GM12878 (cell line): ENCODE results near the gene KIAA0930. TPM values are rescaled to one million over a fixed set of nuclear protein-coding genes. Genes with fewer than 3 reads are reported as not detected.

Source experiments
- ATAC-seq: fragments of 200-7000 bp; cut with Tn5 transposase; 3 replicates; pipeline ENCODE4 v1.9.1; 2020; ENCODE audit warnings: mild to moderate bottlenecking, moderate library complexity
- BruUV-seq: library from RNA; stranded (reverse); fragments of 400-500 nt; replicated peaks from 2 replicates; lab custom pipeline; 2021; lab: Mats Ljungman, UMichigan
- CTCF ChIA-PET: fragments of 300-600 bp; sonication (Branson Sonifier 250); formaldehyde crosslinking; extraction: SDS; loops from one replicate; lab custom pipeline; 2021; ENCODE audit warnings: inconsistent platforms; lab: Yijun Ruan, JAX
- POLR2A ChIA-PET: fragments of 350-600 bp; formaldehyde crosslinking; extraction: SDS; loops from one replicate; lab custom pipeline; 2021; ENCODE audit warnings: inconsistent platforms; lab: Charles Lee
- RAD21 ChIA-PET: fragments of 300-600 bp; sonication (Branson Sonifier 250); formaldehyde crosslinking; loops from one replicate; lab custom pipeline; 2023; ENCODE audit warnings: antibody characterized with exemption; ENCODE audit not compliant: unreplicated experiment; lab: Charles Lee
- SMC1A ChIA-PET: fragments of 300-600 bp; sonication (Branson Sonifier 250); formaldehyde crosslinking; loops from one replicate; lab custom pipeline; 2023; ENCODE audit not compliant: unreplicated experiment, uncharacterized antibody; lab: Charles Lee
- DNase-seq: peaks from one replicate; pipeline ENCODE4 v3.0.0-alpha.2; 2011; ENCODE audit warnings: low read depth, low spot score
- FAIRE-seq: peaks from 3 replicates; lab custom pipeline; 2011; peaks lifted over from hg19 to GRCh38; lab: Jason Lieb, UNC
- H2AFZ ChIP-seq: 2 replicates; pipeline ENCODE4 v1.6.0; 2011; ENCODE audit warnings: low read depth, low read length, control low read depth; ENCODE audit not compliant: control insufficient read depth
- H3K27ac ChIP-seq: 2 replicates; pipeline ENCODE4 v1.5.1; 2011; ENCODE audit warnings: control low read depth; ENCODE audit not compliant: control insufficient read depth, insufficient read depth
- H3K27me3 ChIP-seq, 2 experiments: replicated peaks in 1 of 2; 2 replicates each; pipeline versions ENCODE4 v1.6.0 to v1.6.1; 2011; ENCODE audit warnings: low read length in 1 of 2; ENCODE audit not compliant: control insufficient read depth in 2 of 2, insufficient read depth in 2 of 2
- H3K36me3 ChIP-seq, 2 experiments: 2 replicates each; pipeline ENCODE4 v1.5.1; 2011; ENCODE audit warnings: low read length in 1 of 2; ENCODE audit not compliant: control insufficient read depth in 2 of 2, insufficient read depth in 2 of 2
- H3K4me1 ChIP-seq: 2 replicates; pipeline ENCODE4 v1.6.1; 2011; ENCODE audit warnings: mild to moderate bottlenecking, low read length, moderate library complexity, mixed read lengths; ENCODE audit not compliant: control insufficient read depth, insufficient read depth
- H3K4me2 ChIP-seq: 2 replicates; pipeline ENCODE4 v1.6.0; 2011; ENCODE audit warnings: control low read depth; ENCODE audit not compliant: control insufficient read depth, insufficient read depth
- H3K4me3 ChIP-seq: fragments of 200-600 bp; sonication (generic); 2 replicates; pipeline ENCODE4 v1.5.1; 2016
- H3K79me2 ChIP-seq: 2 replicates; pipeline ENCODE4 v1.6.0; 2011; ENCODE audit warnings: low read length; ENCODE audit not compliant: control insufficient read depth, insufficient read depth
- H3K9ac ChIP-seq: 2 replicates; pipeline ENCODE4 v1.8.0; 2011; ENCODE audit warnings: low read length, control low read depth, mixed read lengths; ENCODE audit not compliant: control insufficient read depth, insufficient read depth
- H3K9me3 ChIP-seq: replicated peaks from 3 replicates; pipeline ENCODE4 v1.5.1; 2011; ENCODE audit warnings: mild to moderate bottlenecking, low read length; ENCODE audit not compliant: control insufficient read depth, insufficient read depth
- H4K20me1 ChIP-seq: 2 replicates; pipeline ENCODE4 v1.6.0; 2011; ENCODE audit not compliant: control insufficient read depth, insufficient read depth
- BCL3 ChIP-seq: IDR thresholded peaks from 2 replicates; pipeline ENCODE4 v1.6.1; 2011; ENCODE audit warnings: borderline replicate concordance, low read depth, mild to moderate bottlenecking, moderate library complexity, low read length; ENCODE audit not compliant: insufficient read depth, poor library complexity, severe bottlenecking
- BHLHE40 ChIP-seq, 2 experiments: fragments of 450-650 bp in 1 of 2; IDR thresholded peaks; 2 replicates each; pipeline ENCODE4 v1.6.1; 2011 to 2017; ENCODE audit warnings: low read depth in 2 of 2, borderline replicate concordance in 1 of 2, improper control_type of control experiment in 1 of 2, low read length in 1 of 2, mild to moderate bottlenecking in 1 of 2
- RAD51 ChIP-seq: fragments of 450-650 bp; IDR thresholded peaks from 2 replicates; pipeline ENCODE4 v1.6.1; 2016; ENCODE audit warnings: moderate library complexity, mild to moderate bottlenecking, inconsistent platforms
- WGBS: methylation state at CpG from one replicate; pipeline ENCODE4 v1.1.6; 2016; ENCODE audit warnings: low lambda C conversion rate; ENCODE audit not compliant: insufficient replicate concordance, insufficient coverage; ENCODE audit errors: missing lambda C conversion rate; 5-methylcytosine and 5-hydroxymethylcytosine counted together
- in situ Hi-C: fragments of 300-500 bp; cut with MboI; formaldehyde crosslinking; loops from 9 replicates; pipeline ENCODE4 v1.14.3; 2018; ENCODE audit warnings: mixed read lengths
- intact Hi-C: fragments of 100-400 bp; cut with micrococcal nuclease; formaldehyde crosslinking; loops from one replicate; pipeline ENCODE4 v1.14.2; 2022; ENCODE audit not compliant: unreplicated experiment
- polyA plus RNA-seq, 11 experiments: library from polyadenylated mRNA; depleted of rRNA in 4 of 11; unstranded in 6 of 11; stranded (reverse) in 5 of 11; fragments of >200 nt; fragmentation: Nextera tagmentation in 4 of 11; fragmentation: Illumina TruSeq in 1 of 11; extraction: Ambion mirVana in 4 of 11; extraction: Trizol in 1 of 11; gene quantifications; 1 replicate in 1 of 11; 2 replicates in 10 of 11; pipeline versions ENCODE4 v1.2.1 to v1.2.3, GENCODE V29; 2011 to 2016; ENCODE audit warnings: inconsistent platforms in 2 of 11, missing spikeins in 2 of 11, low read depth in 1 of 11
- total RNA-seq, 4 experiments: library from RNA; depleted of rRNA in 3 of 4; stranded (reverse); fragments of >200 nt in 3 of 4; fragmentation: Illumina TruSeq in 1 of 4; extraction: Trizol in 1 of 4; gene quantifications; 2 replicates each; pipeline versions ENCODE4 v1.2.1 to v1.2.3, GENCODE V29; 2013 to 2021

KIAA0930 gene
- total and polyA plus RNA-seq, 10 of the 15 experiments (the other 5 are each of a cell fraction or from before 2014, with no cell fraction given): 3.6 to 125 (median 46.3) TPM

GRCh38 chr22:45169591-45170466 lies 70.9 kb downstream of the KIAA0930 start:
- H3K36me3 ChIP-seq: peaks cover 11 to 43% of the 10 kb centered on the region in 2 experiments
- no peak overlapping the region for H2AFZ ChIP-seq
- FAIRE-seq (no peak), DNase-seq (no peak), ATAC-seq (no peak)
- ChIA-PET SMC1A (no interaction called here), CTCF (interaction anchor here (0.7 to 1.2 kb wide), 2 partner anchors 65 to 94 kb away, joined by 3 to 5 read pairs; no protein-coding TSS in a partner anchor), RAD21 (no interaction called here), POLR2A (no interaction called here)
- H3K9me3 ChIP-seq: no peaks in the 10 kb centered on the region
- H3K27me3 ChIP-seq: no peaks in the 10 kb centered on the region
- no peak overlapping the region for H3K4me2 ChIP-seq
- BruUV-seq: no TSS peak
- no peak overlapping the region for H3K9ac ChIP-seq
- intact Hi-C loops: loop anchor here (5.0 kb wide), 2 partner anchors 67 to 92 kb away; no protein-coding TSS in a partner anchor
- WGBS: 92% methylated on average over 19 of the region's 19 CpGs
- in situ Hi-C loops: no loop called here
- H3K79me2 ChIP-seq: peaks cover 54% of the 10 kb centered on the region
- H4K20me1 ChIP-seq: no peaks in the 10 kb centered on the region
- H3K4me1 ChIP-seq: peaks cover 3% of the 10 kb centered on the region
- 0 out of 4 replicates have a peak, but pooled peaks of 1 of the 2 experiments have one; percentile 26 for TF ChIP-seq BHLHE40 (IDR thresholded peaks at IDR 0.05; ENCODE audit: borderline replicate concordance in 1 of 2, low read depth in 2 of 2, low read length in 1 of 2)
- TF ChIP-seq BCL3: no peak
- TF ChIP-seq RAD51: peak; percentile 82
- H3K4me3 ChIP-seq: no peak overlapping the region
- no peak overlapping the region for H3K27ac ChIP-seq
